Measurements from ENCODE around the gene EMP1. TPM values are rescaled to one million over a fixed set of nuclear protein-coding genes. Genes with fewer than 3 reads are reported as not detected.

The EMP1 gene
- total and polyA plus RNA-seq, 2 donors (not counting 1 experiment from before 2014, with no cell fraction given) = 53.5 to 437 TPM

DNA sequence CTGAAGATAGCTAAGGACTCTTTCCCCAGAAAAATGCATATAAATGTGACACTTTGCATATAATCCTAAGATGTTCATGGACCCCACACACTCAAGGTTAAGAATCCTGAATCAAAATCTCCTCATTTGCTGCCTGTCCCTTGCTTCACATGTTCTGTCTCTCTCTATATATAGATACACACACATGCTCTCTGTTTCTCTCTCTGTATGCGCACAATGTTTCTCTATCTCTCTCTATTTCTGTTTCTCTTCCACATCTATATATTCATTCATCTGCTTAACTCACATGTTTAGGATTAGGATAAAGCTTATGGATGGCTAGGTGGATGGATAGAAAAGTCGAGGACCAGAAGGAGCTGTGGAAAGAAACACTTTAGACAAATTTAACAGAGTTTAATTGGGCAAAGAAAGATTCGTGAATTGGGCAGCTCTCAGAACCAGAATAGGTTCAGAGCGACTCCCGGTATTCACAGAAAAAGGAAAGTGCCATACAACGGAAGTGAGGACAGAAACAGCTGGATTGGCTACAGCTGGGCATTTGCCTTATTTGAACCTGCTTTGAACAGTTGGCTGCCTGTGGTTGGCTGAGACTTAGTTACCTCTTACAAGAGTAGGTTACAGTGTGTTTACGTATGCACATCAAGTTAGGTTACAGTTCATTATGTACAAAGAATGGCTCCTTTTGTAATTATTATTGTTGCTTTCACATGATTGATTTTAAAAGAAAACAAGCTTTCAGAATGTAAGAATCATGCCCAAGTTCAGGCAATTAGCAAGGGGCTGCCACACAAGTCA lies 57.6 kb downstream of the EMP1 start:
- no peaks in the 10 kb centered on the region for H3K79me2 ChIP-seq (ENCODE audit: control insufficient read depth, insufficient read depth, low read length)
- no peaks in the 10 kb centered on the region for H3K36me3 ChIP-seq (ENCODE audit: control insufficient read depth, insufficient read depth, low read length)
- H3K27ac ChIP-seq (ENCODE audit: insufficient read depth, low read length) = no peak overlapping the region
- no peak overlapping the region for H3K4me3 ChIP-seq (replicated peaks in 1 of 4; ENCODE audit: control extremely low read depth in 1 of 4, insufficient read depth in 1 of 4, low read depth in 3 of 4, low read length in 4 of 4)
- H3K9ac ChIP-seq (ENCODE audit: insufficient read depth, low read length) = no peak overlapping the region
- no peaks in the 10 kb centered on the region for H3K9me3 ChIP-seq (ENCODE audit: control insufficient read depth, insufficient read depth, low read depth, low read length)
- H3K4me1 ChIP-seq (ENCODE audit: control insufficient read depth, extremely low read depth, insufficient read depth, low read length) = peaks cover 3% of the 10 kb centered on the region
- no peak overlapping the region for H3K4me2 ChIP-seq (ENCODE audit: extremely low read depth, insufficient read depth, low read length)
- DNase-seq (ENCODE audit: low read depth in 2 of 2) = no peak
- no peaks in the 10 kb centered on the region for H3K27me3 ChIP-seq (ENCODE audit: control insufficient read depth, insufficient read depth, low read length)
- H4K20me1 ChIP-seq (ENCODE audit: control insufficient read depth, extremely low read depth, insufficient read depth, low read length) = no peaks in the 10 kb centered on the region
- no peak overlapping the region for H2AFZ ChIP-seq (ENCODE audit: low read length)
- no peak for TF ChIP-seq EZH2 (IDR thresholded peaks at IDR 0.05; ENCODE audit: low read length, missing control alignments)
- no peak for TF ChIP-seq CTCF (conservative IDR thresholded peaks at IDR 0.05 in 1 of 2, IDR thresholded peaks at IDR 0.05 in 1 of 2; ENCODE audit: low read depth in 1 of 2, low read length in 2 of 2)

DNA sequence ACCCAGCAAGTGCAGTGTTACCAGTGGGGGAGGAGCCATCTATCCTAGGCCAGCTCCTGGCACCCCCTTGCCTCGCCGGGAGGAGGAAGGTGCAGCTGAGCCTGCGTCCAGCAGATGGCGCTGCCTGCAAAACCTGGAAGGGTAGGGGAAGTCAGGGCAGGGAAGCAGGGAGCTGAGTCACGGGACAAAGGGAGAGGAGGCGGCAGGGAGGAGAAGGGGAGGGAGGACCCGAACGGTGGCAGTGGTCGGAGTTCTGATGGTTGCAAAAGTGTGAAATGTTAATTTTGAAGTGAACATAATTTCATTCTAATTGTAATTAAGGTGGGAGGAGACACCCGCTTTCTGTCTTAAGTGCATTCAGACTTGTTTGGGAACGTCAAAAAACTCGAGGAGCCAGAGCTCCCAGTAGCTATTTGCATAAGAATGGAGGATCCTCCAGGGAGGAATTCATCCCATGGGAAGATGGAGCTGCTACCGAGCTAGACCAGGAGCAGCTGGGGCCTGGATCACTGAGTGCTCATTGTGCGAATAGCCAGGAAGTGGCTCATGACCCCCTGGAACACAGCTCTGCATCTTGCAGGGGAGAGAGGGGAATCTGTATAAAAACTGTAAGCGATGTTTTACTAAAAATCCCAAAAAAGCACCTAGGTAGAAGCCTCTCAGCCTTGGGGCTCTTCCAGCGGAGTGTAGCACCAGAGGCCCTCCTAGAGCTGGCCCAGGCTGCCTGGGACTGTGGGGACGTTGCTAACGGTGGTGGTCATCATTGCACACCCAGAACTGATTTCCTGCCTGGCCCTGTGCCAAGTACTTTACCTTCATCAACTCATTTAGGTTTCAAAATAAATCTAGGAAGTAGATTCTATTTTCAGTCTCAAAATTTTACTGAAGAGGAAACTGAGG lies 59.5 kb downstream of the EMP1 start:
- peak overlapping the region; percentile 92 for H2AFZ ChIP-seq (ENCODE audit: low read length)
- peak overlapping the region; percentile 65 for H3K4me2 ChIP-seq (ENCODE audit: extremely low read depth, insufficient read depth, low read length)
- H3K27me3 ChIP-seq (ENCODE audit: control insufficient read depth, insufficient read depth, low read length) = no peaks in the 10 kb centered on the region
- peaks cover 3% of the 10 kb centered on the region for H3K4me1 ChIP-seq (ENCODE audit: control insufficient read depth, extremely low read depth, insufficient read depth, low read length)
- TF ChIP-seq CTCF (conservative IDR thresholded peaks at IDR 0.05 in 1 of 2, IDR thresholded peaks at IDR 0.05 in 1 of 2; ENCODE audit: low read depth in 1 of 2, low read length in 2 of 2) = peak; percentile 98 to 99
- no peak for TF ChIP-seq EZH2 (IDR thresholded peaks at IDR 0.05; ENCODE audit: low read length, missing control alignments)
- H3K9me3 ChIP-seq (ENCODE audit: control insufficient read depth, insufficient read depth, low read depth, low read length) = no peaks in the 10 kb centered on the region
- H3K4me3 ChIP-seq (replicated peaks in 1 of 4; ENCODE audit: control extremely low read depth in 1 of 4, insufficient read depth in 1 of 4, low read depth in 3 of 4, low read length in 4 of 4) = peak overlapping the region in 3 of 4 experiments; percentile 27 to 46 (median 45)
- H3K27ac ChIP-seq (ENCODE audit: insufficient read depth, low read length) = no peak overlapping the region
- H4K20me1 ChIP-seq (ENCODE audit: control insufficient read depth, extremely low read depth, insufficient read depth, low read length) = no peaks in the 10 kb centered on the region
- no peak overlapping the region for H3K9ac ChIP-seq (ENCODE audit: insufficient read depth, low read length)
- H3K79me2 ChIP-seq (ENCODE audit: control insufficient read depth, insufficient read depth, low read length) = no peaks in the 10 kb centered on the region
- peak; percentile 88 to 94 for DNase-seq (ENCODE audit: low read depth in 2 of 2)
- H3K36me3 ChIP-seq (ENCODE audit: control insufficient read depth, insufficient read depth, low read length) = no peaks in the 10 kb centered on the region

DNA sequence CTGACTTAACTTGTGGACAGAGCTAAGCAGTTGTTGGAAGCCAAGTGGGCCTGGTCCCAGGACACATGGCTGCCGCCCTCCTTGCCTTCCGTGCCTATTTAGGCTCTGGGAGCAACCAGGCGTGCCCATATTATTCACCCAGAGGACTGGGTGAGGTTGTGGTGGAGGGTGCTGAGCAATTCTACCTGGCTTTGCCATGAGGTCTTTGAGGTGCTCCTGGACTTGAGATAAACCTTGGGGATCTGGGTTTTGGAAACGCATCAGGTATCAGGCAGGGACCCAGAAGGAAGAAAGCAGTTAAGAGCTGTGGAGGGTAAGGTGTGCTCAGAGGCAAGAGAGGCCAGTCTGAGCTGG lies 60.1 kb downstream of the EMP1 start:
- no peak for DNase-seq (ENCODE audit: low read depth in 2 of 2)
- H3K27ac ChIP-seq (ENCODE audit: insufficient read depth, low read length) = no peak overlapping the region
- H4K20me1 ChIP-seq (ENCODE audit: control insufficient read depth, extremely low read depth, insufficient read depth, low read length) = no peaks in the 10 kb centered on the region
- no peaks in the 10 kb centered on the region for H3K9me3 ChIP-seq (ENCODE audit: control insufficient read depth, insufficient read depth, low read depth, low read length)
- TF ChIP-seq CTCF (conservative IDR thresholded peaks at IDR 0.05 in 1 of 2, IDR thresholded peaks at IDR 0.05 in 1 of 2; ENCODE audit: low read depth in 1 of 2, low read length in 2 of 2) (no peak), EZH2 (IDR thresholded peaks at IDR 0.05; ENCODE audit: low read length, missing control alignments) (no peak)
- no peak overlapping the region for H3K9ac ChIP-seq (ENCODE audit: insufficient read depth, low read length)
- no peaks in the 10 kb centered on the region for H3K79me2 ChIP-seq (ENCODE audit: control insufficient read depth, insufficient read depth, low read length)
- H3K27me3 ChIP-seq (ENCODE audit: control insufficient read depth, insufficient read depth, low read length) = no peaks in the 10 kb centered on the region
- no peaks in the 10 kb centered on the region for H3K36me3 ChIP-seq (ENCODE audit: control insufficient read depth, insufficient read depth, low read length)
- H3K4me3 ChIP-seq (replicated peaks in 1 of 4; ENCODE audit: control extremely low read depth in 1 of 4, insufficient read depth in 1 of 4, low read depth in 3 of 4, low read length in 4 of 4) = no peak overlapping the region
- no peak overlapping the region for H2AFZ ChIP-seq (ENCODE audit: low read length)
- H3K4me2 ChIP-seq (ENCODE audit: extremely low read depth, insufficient read depth, low read length) = no peak overlapping the region
- H3K4me1 ChIP-seq (ENCODE audit: control insufficient read depth, extremely low read depth, insufficient read depth, low read length) = peaks cover 3% of the 10 kb centered on the region
